HCT116 (cell line): ENCODE data around the gene GADD45A. TPM values are rescaled to one million over a fixed set of nuclear protein-coding genes. Genes with fewer than 3 reads are reported as not detected.

ENCODE experiments used
- ATAC-seq: fragments of 200-7000 bp; cut with Tn5 transposase; 2 replicates; pipeline ENCODE4 v1.9.1; 2020; ENCODE audit warnings: mild to moderate bottlenecking, moderate library complexity
- BruUV-seq: library from RNA; stranded (reverse); fragments of 400-500 nt; replicated peaks from 2 replicates; lab custom pipeline; 2021; lab: Mats Ljungman, UMichigan
- CTCF ChIA-PET: fragments of 300-600 bp; sonication (Branson Sonifier 250); formaldehyde crosslinking; loops from one replicate; lab custom pipeline; 2021; ENCODE audit warnings: antibody characterized with exemption; lab: Charles Lee
- POLR2A ChIA-PET: fragments of 300-600, 350-600 bp; sonication (Branson Sonifier 250); formaldehyde crosslinking; loops from one replicate; lab custom pipeline; 2021; ENCODE audit warnings: antibody characterized with exemption; lab: Charles Lee
- RAD21 ChIA-PET, 2 experiments: fragments of 300-600 bp; sonication (Branson Sonifier 250); formaldehyde crosslinking; loops; one replicate each; lab custom pipeline; 2023; ENCODE audit warnings: low total read pairs in 2 of 2; ENCODE audit not compliant: uncharacterized antibody in 2 of 2, unreplicated experiment in 2 of 2, low non-redundant PET in 1 of 2; lab: Charles Lee
- DNase-seq: peaks from one replicate; pipeline ENCODE4 v3.0.0-alpha.2; 2010; ENCODE audit warnings: low read depth, low spot score
- H2AFZ ChIP-seq: fragments of 200-600 bp; shearing (Covaris generic), sonication (generic); 2 replicates; pipeline ENCODE4 v1.6.1; 2017; ENCODE audit warnings: low read depth, mixed run types, mixed read lengths, antibody characterized with exemption, low read length; ENCODE audit not compliant: poor library complexity, severe bottlenecking
- H3K27ac ChIP-seq: 2 replicates; pipeline ENCODE4 v1.5.1; 2012; ENCODE audit warnings: low read depth, low read length
- H3K27me3 ChIP-seq: fragments of 200-600 bp; sonication (generic); 2 replicates; pipeline ENCODE4 v1.6.1; 2016; ENCODE audit warnings: mixed run types, low read length, mixed read lengths; ENCODE audit not compliant: insufficient read depth
- H3K36me3 ChIP-seq, 2 experiments: fragments of 200-500 bp in 1 of 2; fragments of 200-600 bp in 1 of 2; sonication (Bioruptor generic) in 1 of 2; sonication (generic) in 1 of 2; 2 replicates each; pipeline versions ENCODE4 v1.5.1 to v1.6.1; 2014 to 2016; ENCODE audit warnings: low read length in 2 of 2, inconsistent platforms in 1 of 2, mixed read lengths in 1 of 2, mixed run types in 1 of 2; ENCODE audit not compliant: insufficient read depth in 2 of 2, control insufficient read depth in 1 of 2
- H3K4me1 ChIP-seq, 2 experiments: fragments of 200-600 bp in 1 of 2; sonication (generic) in 1 of 2; 2 replicates each; pipeline versions ENCODE4 v1.5.1 to v1.6.1; 2012 to 2017; ENCODE audit warnings: low read length in 2 of 2, inconsistent platforms in 1 of 2, mild to moderate bottlenecking in 1 of 2, mixed read lengths in 1 of 2, mixed run types in 1 of 2, moderate library complexity in 1 of 2; ENCODE audit not compliant: insufficient read depth in 2 of 2, control insufficient read depth in 1 of 2
- H3K4me2 ChIP-seq: fragments of 200-600 bp; sonication (generic); 2 replicates; pipeline ENCODE4 v1.6.1; 2017; ENCODE audit warnings: mixed run types, low read length, mixed read lengths
- H3K4me3 ChIP-seq, 2 experiments: fragments of 200-600 bp in 1 of 2; sonication (generic) in 1 of 2; replicated peaks in 1 of 2; 2 replicates each; pipeline ENCODE4 v1.5.1; 2011 to 2016; ENCODE audit warnings: low read length in 2 of 2, control low read depth in 1 of 2, low read depth in 1 of 2, mild to moderate bottlenecking in 1 of 2, mixed read lengths in 1 of 2, mixed run types in 1 of 2
- H3K79me2 ChIP-seq: fragments of 200-600 bp; sonication (generic); 2 replicates; pipeline ENCODE4 v1.6.1; 2017; ENCODE audit warnings: mild to moderate bottlenecking, mixed run types, low read length, moderate library complexity, mixed read lengths; ENCODE audit not compliant: insufficient read depth
- H3K9ac ChIP-seq: fragments of 200-600 bp; sonication (generic); 2 replicates; pipeline ENCODE4 v1.6.1; 2016; ENCODE audit warnings: low read length, mixed read lengths
- H3K9me2 ChIP-seq: fragments of 200-600 bp; sonication (generic), shearing (Covaris generic); 2 replicates; pipeline ENCODE4 v1.6.1; 2017; ENCODE audit warnings: mixed run types, mild to moderate bottlenecking, moderate library complexity; ENCODE audit not compliant: insufficient read depth
- H3K9me3 ChIP-seq, 2 experiments: fragments of 200-500 bp in 1 of 2; fragments of 200-600 bp in 1 of 2; sonication (Bioruptor generic) in 1 of 2; sonication (generic) in 1 of 2; 2 replicates each; pipeline ENCODE4 v1.6.1; 2014 to 2017; ENCODE audit warnings: low read length in 2 of 2, mixed read lengths in 2 of 2, inconsistent platforms in 1 of 2, low read depth in 1 of 2, mild to moderate bottlenecking in 1 of 2, mixed run types in 1 of 2, moderate library complexity in 1 of 2; ENCODE audit not compliant: control insufficient read depth in 1 of 2, insufficient read depth in 1 of 2
- H4K20me1 ChIP-seq: fragments of 200-600 bp; sonication (generic), shearing (Covaris generic); 2 replicates; pipeline ENCODE4 v1.6.1; 2017; ENCODE audit warnings: mixed run types, mild to moderate bottlenecking, moderate library complexity; ENCODE audit not compliant: insufficient read depth
- CEBPB ChIP-seq: IDR thresholded peaks from 2 replicates; pipeline ENCODE4 v1.6.1; 2012; ENCODE audit warnings: low read depth
- EGR1 ChIP-seq: IDR thresholded peaks from 2 replicates; pipeline ENCODE4 v1.6.1; 2012; ENCODE audit warnings: low read depth
- ELF1 ChIP-seq: IDR thresholded peaks from 2 replicates; pipeline ENCODE4 v1.6.1; 2012; ENCODE audit warnings: low read depth, borderline replicate concordance
- EZH2 ChIP-seq: fragments of 200-600 bp; sonication (generic); IDR thresholded peaks from 2 replicates; pipeline ENCODE4 v1.6.1; 2017; ENCODE audit warnings: antibody characterized with exemption, mixed run types
- EZH2phosphoT487 ChIP-seq: fragments of 200-600 bp; IDR thresholded peaks from 2 replicates; pipeline ENCODE4 v1.6.1; 2018; ENCODE audit warnings: antibody characterized with exemption, borderline replicate concordance
- FOSL1 ChIP-seq: IDR thresholded peaks from 2 replicates; pipeline ENCODE4 v1.6.1; 2012; ENCODE audit warnings: low read depth
- JUND ChIP-seq: IDR thresholded peaks from 2 replicates; pipeline ENCODE4 v1.6.1; 2012
- MAX ChIP-seq: IDR thresholded peaks from 2 replicates; pipeline ENCODE4 v1.6.1; 2012
- POLR2A ChIP-seq: IDR thresholded peaks from 2 replicates; pipeline ENCODE4 v1.7.0; 2011; ENCODE audit warnings: borderline replicate concordance; ENCODE audit not compliant: insufficient read depth, insufficient read length; ENCODE audit errors: extremely low read depth
- POLR2AphosphoS5 ChIP-seq: IDR thresholded peaks from 2 replicates; pipeline ENCODE4 v1.6.1; 2011; ENCODE audit warnings: mild to moderate bottlenecking, low read depth, low read length, moderate library complexity
- RAD21 ChIP-seq: IDR thresholded peaks from 2 replicates; pipeline ENCODE4 v1.6.1; 2012; ENCODE audit warnings: low read depth, mild to moderate bottlenecking
- SIN3A ChIP-seq: IDR thresholded peaks from 2 replicates; pipeline ENCODE4 v1.6.1; 2012; ENCODE audit warnings: low read depth
- SP1 ChIP-seq: IDR thresholded peaks from 2 replicates; pipeline ENCODE4 v1.6.1; 2012; ENCODE audit warnings: low read depth
- SRF ChIP-seq: IDR thresholded peaks from 2 replicates; pipeline ENCODE4 v1.6.1; 2012; ENCODE audit warnings: low read depth
- ZBTB33 ChIP-seq: IDR thresholded peaks from 2 replicates; pipeline ENCODE4 v1.6.1; 2011; ENCODE audit warnings: mild to moderate bottlenecking, low read length, moderate library complexity; ENCODE audit not compliant: insufficient replicate concordance; ENCODE audit errors: extremely low read depth
- ZFX ChIP-seq: fragments of 450-650 bp; IDR thresholded peaks from 2 replicates; pipeline ENCODE4 v1.6.1; 2017
- ZNF274 ChIP-seq: fragments of 200-500 bp; sonication (Bioruptor generic); IDR thresholded peaks from 2 replicates; pipeline ENCODE4 v1.6.1; 2014; ENCODE audit warnings: mild to moderate bottlenecking, low read depth, low read length, inconsistent platforms
- intact Hi-C: fragments of 100-400 bp; cut with micrococcal nuclease; formaldehyde crosslinking; loops from 2 replicates; pipeline ENCODE4 v1.10.0; 2022
- total RNA-seq: library from RNA; stranded (reverse); gene quantifications from one replicate; pipeline ENCODE4 v1.2.1, GENCODE V29; 2021; ENCODE audit not compliant: unreplicated experiment
- TF ChIP-seq, protein P1 (sequence below): IDR thresholded peaks from 2 replicates; pipeline ENCODE4 v1.6.1; 2012; ENCODE audit warnings: low read depth
- TF ChIP-seq, protein P2 (sequence below): IDR thresholded peaks from 2 replicates; pipeline ENCODE4 v1.6.1; 2012

The GADD45A gene
- total RNA-seq, 1 experiment from 2014 or later, result 105 TPM

DNA sequence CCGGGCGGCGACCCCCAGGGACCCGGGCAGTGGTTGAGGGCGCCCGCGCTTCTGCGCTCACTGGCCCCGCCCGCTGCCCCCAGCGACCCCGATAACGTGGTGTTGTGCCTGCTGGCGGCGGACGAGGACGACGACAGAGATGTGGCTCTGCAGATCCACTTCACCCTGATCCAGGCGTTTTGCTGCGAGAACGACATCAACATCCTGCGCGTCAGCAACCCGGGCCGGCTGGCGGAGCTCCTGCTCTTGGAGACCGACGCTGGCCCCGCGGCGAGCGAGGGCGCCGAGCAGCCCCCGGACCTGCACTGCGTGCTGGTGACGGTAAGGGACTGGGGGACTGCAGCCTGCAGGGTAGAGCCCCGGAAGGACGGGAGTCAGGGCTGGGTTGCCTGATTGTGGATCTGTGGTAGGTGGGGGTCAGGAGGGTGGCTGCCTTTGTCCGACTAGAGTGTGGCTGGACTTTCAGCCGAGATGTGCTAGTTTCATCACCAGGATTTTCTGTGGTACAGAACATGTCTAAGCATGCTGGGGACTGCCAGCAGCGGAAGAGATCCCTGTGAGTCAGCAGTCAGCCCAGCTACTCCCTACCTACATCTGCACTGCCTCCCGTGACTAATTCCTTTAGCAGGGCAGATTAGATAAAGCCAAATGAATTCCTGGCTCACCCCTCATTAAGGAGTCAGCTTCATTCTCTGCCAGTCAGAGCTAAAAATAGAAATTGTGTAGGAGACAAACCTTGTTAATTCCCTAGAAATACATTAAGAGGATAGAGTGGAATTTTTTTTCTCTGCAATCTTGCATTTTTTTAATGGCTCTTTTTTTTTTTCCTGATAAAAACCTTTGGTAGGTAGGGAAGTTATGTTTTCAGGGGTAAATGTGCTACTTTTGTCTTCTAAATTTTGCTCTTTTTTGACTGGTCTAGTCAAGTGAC lies 1.5 kb downstream of the GADD45A start:
- Histone ChIP-seq H3K27ac (peak overlapping the region; percentile 98), H2AFZ (no peak overlapping the region), H4K20me1 (peaks cover 4% of the 10 kb centered on the region; the same call in 1 of the 2 replicates), H3K9me2 (no peaks in the 10 kb centered on the region), H3K4me2 (peak overlapping the region; percentile 90), H3K9me3 (no peaks in the 10 kb centered on the region), H3K27me3 (no peaks in the 10 kb centered on the region), H3K4me3 (peak overlapping the region; percentile 91), H3K79me2 (peaks cover 31% of the 10 kb centered on the region), H3K36me3 (peaks cover 15 to 17% of the 10 kb centered on the region in 2 experiments), H3K9ac (peak overlapping the region; percentile 96), H3K4me1 (peaks cover 28 to 52% of the 10 kb centered on the region in 2 experiments)
- peak; percentile 63 for ATAC-seq
- RAD21 ChIA-PET, result interaction anchor here in 1 of 2 experiments (3.0 kb wide), 1 partner anchor 73 kb away, joined by 10 read pairs; no protein-coding TSS in a partner anchor
- POLR2A ChIA-PET, result interaction anchor here (0.8 to 6.3 kb wide), 11 partner anchors 10 to 147 kb away, joined by 3 to 50 read pairs (median 5); no protein-coding TSS in a partner anchor
- peak; percentile 91 for DNase-seq
- intact Hi-C loops, result loop anchor here (2.0 to 10.0 kb wide), 4 partner anchors 62 to 698 kb away; partner anchors contain the start of gene GNG12
- CTCF ChIA-PET, result interaction anchor here (0.9 to 1.0 kb wide), 2 partner anchors 14 to 74 kb away, joined by 4 read pairs; no protein-coding TSS in a partner anchor
- BruUV-seq, result TSS peak; percentile 85
- TF ChIP-seq ZNF274, result no peak
- TF ChIP-seq, protein P1, sequence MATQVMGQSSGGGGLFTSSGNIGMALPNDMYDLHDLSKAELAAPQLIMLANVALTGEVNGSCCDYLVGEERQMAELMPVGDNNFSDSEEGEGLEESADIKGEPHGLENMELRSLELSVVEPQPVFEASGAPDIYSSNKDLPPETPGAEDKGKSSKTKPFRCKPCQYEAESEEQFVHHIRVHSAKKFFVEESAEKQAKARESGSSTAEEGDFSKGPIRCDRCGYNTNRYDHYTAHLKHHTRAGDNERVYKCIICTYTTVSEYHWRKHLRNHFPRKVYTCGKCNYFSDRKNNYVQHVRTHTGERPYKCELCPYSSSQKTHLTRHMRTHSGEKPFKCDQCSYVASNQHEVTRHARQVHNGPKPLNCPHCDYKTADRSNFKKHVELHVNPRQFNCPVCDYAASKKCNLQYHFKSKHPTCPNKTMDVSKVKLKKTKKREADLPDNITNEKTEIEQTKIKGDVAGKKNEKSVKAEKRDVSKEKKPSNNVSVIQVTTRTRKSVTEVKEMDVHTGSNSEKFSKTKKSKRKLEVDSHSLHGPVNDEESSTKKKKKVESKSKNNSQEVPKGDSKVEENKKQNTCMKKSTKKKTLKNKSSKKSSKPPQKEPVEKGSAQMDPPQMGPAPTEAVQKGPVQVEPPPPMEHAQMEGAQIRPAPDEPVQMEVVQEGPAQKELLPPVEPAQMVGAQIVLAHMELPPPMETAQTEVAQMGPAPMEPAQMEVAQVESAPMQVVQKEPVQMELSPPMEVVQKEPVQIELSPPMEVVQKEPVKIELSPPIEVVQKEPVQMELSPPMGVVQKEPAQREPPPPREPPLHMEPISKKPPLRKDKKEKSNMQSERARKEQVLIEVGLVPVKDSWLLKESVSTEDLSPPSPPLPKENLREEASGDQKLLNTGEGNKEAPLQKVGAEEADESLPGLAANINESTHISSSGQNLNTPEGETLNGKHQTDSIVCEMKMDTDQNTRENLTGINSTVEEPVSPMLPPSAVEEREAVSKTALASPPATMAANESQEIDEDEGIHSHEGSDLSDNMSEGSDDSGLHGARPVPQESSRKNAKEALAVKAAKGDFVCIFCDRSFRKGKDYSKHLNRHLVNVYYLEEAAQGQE, result no peak
- peak; percentile 21 for TF ChIP-seq POLR2A
- peak; percentile 89 for TF ChIP-seq JUND
- TF ChIP-seq MAX, result peak; percentile 90
- TF ChIP-seq RAD21, result peak; percentile 3; the same call in 1 of the 2 replicates
- TF ChIP-seq CEBPB, result peak; percentile 94
- TF ChIP-seq ZFX, result no peak
- TF ChIP-seq ELF1, result no peak; the same call in 1 of the 2 replicates
- TF ChIP-seq SRF, result peak; percentile 63
- peak; percentile 91 for TF ChIP-seq SIN3A
- TF ChIP-seq SP1, result peak; percentile 94
- peak; percentile 80 for TF ChIP-seq FOSL1
- TF ChIP-seq POLR2AphosphoS5, result peak; percentile 87
- TF ChIP-seq EZH2, result no peak
- TF ChIP-seq EGR1, result no peak
- TF ChIP-seq EZH2phosphoT487, result no peak
- peak; percentile 16 for TF ChIP-seq ZBTB33
- TF ChIP-seq, protein P2, sequence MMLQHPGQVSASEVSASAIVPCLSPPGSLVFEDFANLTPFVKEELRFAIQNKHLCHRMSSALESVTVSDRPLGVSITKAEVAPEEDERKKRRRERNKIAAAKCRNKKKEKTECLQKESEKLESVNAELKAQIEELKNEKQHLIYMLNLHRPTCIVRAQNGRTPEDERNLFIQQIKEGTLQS, result peak; percentile 89; the same call in 1 of the 2 replicates
